Coronary artery (tissue), 2 donors: ENCODE results near the gene ACTRT1.

Experiments used
- DNase-seq: peaks from one replicate; pipeline ENCODE4 v3.0.0-alpha.2; 2017; ENCODE audit warnings: low spot score
- H3K27ac ChIP-seq, 2 donors: fragments of 200-600 bp; sonication (generic); one replicate each; pipeline ENCODE4 v1.5.1; 2016 to 2019
- H3K4me3 ChIP-seq: fragments of 200-600 bp; sonication (generic); 2 replicates; pipeline ENCODE4 v1.5.1; 2016; ENCODE audit warnings: mild to moderate bottlenecking, moderate library complexity
- CTCF ChIP-seq: fragments of 200-600 bp; sonication (generic); IDR thresholded peaks from one replicate; pipeline ENCODE4 v1.5.1; 2019; ENCODE audit warnings: antibody characterized with exemption

The ACTRT1 gene

GRCh38 chrX:128019218-128019617, 33.0 kb downstream of the ACTRT1 start:
- TF ChIP-seq CTCF: no peak
- no peak overlapping the region for H3K4me3 ChIP-seq
- no peak overlapping the region for H3K27ac ChIP-seq
- DNase-seq: no peak

DNA sequence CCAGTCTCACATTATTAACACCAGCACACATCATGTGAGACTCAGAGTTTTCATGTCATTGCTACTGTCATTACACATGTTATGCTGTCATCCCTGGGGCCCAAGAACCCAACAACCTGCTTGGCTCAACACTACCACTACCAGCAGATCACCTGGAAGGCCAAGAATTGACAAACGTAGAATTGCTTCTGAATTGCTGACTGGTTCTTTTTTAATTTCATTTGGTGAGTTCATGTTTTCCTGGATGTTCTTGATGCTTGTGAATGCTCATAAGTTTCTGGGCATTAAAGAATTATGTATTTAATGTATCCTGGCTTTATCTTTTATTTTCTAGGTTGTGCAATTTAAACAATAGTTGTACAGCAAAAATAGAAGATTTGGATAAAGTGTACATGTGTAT, 40.2 kb downstream of the ACTRT1 start:
- DNase-seq: no peak
- no peak for TF ChIP-seq CTCF
- H3K27ac ChIP-seq: no peak overlapping the region
- no peak overlapping the region for H3K4me3 ChIP-seq

GRCh38 chrX:128007882-128008281, 44.3 kb downstream of the ACTRT1 start:
- no peak for DNase-seq
- Histone ChIP-seq H3K4me3 (no peak overlapping the region), H3K27ac (no peak overlapping the region)
- no peak for TF ChIP-seq CTCF
